ENCODE results near the gene ATP6V1F.
A peak's percentile ranks its signal among the peaks of the same experiment; 100 is the strongest.

The ATP6V1F gene

DNA sequence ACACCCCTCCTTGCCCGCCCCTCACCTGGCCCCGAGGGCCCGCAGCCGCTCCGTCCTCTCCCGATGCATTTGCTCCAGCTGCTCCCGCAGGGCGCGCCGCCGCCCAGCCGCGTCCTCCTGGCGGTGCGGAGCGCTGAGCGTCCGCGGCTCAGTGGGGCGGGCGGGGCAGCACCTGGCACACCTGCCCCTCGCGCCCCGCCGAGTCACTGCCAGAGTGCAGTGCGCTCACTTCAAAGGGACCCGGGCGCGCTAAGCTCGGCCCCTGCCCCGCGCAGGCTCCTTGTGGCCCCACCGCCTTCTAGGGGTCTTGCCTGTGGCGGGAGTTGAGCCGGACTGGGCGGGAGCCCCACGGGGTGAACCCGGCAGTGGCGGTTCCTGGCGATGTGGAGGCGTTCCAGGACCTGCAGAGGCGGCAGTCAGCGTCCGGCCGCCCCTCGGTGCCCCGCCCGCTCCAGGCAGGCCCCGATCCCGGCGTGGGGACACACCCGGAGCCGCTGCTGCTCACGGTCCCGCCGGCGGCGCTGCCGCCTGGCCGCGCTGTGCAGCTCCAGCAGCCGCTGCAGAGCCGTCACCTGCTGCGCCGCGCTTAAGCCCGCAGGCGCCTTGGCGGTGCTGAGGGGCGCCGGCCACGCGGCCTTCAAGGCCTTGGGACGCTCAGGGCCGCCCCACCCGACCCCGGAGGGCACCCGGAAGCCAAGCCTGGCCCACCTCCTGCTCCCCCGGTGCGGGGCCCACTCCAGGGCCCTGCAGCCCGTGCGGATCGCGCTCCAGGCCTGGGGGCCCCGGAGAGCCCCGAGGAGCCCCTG, 6.7 kb downstream of the ATP6V1F start:
- peak; percentile 50 for DNase-seq

DNA sequence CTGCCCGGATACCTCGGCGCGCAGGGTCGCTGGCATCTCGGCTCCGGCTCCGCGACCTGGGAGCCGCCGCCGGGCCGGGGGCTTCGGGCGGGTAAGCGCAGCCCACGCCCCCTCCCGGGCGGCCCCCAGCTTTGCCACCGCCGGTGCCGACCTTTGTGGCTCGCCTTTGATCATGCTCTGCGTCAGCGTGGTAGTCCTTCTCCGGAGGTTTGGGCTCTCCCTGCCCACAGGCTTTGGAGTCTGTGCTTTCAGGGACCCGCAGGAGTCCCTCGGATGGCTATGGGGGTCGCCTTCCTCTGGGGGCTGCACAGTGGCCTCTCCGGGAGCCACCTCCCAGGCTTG, 7.3 kb downstream of the ATP6V1F start:
- peak; percentile 33 for DNase-seq

DNA sequence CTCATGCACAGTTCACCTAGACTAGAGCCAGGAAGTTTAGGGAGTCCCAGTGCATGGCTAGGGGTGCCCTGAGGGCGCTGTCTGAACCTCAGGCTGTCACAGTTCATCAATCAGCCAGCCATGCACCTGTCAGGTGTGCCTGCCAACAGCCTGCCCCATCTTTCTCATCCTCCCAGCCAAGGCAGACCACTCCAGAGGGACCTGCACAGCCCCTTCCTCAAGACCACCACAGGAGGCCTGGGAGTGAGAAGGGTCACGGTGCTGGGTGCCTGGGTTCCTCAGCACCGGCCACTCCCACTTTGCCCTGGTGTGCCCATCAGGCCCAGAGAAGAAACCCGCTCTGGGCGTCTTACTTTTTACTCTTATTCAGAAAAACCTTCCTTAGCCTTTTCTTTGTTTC, 8.4 kb downstream of the ATP6V1F start:
- DNase-seq = no peak

GRCh38 chr7:128872394-128872824, 9.8 kb downstream of the ATP6V1F start:
- DNase-seq = no peak

GRCh38 chr7:128873234-128873633, 10.6 kb downstream of the ATP6V1F start:
- DNase-seq = no peak

DNA sequence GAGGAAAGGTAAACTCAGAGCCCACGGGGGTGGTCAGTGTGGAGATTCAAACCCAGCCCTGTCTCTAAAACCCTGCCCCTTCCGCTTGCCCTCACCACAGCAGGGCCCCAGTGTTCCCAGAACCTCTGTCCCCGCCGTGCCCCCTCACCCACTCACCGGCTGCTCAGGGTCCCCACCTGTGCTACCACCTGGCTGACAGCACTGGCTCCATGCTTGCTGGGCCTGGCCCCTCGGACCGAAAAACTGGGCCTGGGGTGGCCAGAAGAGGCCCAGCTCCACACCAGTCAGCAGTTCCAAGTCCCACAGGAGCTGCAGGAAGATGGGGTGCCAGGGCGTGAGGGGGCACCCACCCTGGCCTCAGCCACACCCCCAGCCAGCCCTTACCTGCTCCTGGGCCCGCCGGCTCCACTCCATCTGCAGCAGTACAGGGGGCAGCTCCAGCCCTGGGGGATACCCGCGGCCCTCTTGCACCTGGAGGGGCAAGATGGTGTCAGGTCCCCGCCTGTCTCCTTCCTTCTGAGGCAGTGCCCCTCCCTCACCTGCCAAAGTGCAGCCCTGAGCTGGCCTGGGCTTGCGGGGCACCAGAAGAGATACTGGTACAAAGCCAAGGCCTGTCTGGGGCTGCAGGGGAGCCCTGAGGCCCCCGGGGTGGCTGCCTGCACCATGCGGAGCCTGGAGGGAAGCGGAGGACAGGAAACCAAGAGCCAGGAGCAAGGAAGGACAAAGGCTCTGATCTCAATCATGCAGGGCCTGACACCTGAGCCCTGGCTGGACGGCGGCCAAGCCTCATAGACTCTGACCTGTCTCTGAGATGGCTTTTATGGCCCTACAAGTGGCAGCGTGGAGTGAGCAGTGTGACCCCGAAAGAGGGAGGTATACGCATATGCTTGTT, 11.7 kb downstream of the ATP6V1F start:
- DNase-seq = no peak

- no peak for DNase-seq
Measured at GRCh38 chr7:128875523-128875948, 12.9 kb downstream of the ATP6V1F start.

DNA sequence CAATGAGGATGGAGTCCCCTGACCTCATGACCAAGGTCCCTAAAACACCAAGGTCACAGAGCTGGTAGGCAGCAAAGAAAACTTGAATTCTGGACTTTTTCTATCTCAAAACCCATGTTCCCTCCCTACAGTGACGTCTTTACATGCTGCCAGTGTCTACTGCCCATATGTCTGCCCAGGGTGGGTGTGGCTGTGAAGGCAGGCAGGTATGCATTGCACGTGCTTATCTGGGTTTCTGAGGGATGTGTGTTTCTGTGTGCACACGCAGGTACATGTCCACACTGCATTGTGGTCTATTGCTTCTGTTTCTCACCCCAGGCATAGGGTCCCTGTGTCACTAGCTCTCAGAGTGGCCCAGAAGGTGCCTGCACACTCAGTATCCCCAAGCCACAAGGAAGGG, 13.5 kb downstream of the ATP6V1F start:
- DNase-seq = no peak

DNA sequence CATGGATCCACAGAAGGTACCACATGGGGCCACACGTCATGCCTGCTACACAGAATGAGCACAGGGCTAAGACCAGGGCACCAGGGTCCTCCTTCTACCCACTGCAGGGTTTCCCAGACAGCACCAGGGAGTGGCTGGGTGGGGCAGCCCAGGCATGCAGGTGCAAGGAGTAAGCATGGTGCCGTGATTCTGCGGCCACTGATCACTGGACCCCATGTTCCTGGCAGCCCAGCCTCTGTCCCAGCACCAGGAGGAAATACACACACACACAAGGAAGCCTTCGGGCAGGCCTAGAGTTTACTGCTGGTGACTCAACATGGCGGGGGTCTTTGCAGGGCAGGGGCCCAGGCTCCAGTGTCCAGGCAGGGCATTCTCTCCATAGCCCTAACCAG, 13.9 kb downstream of the ATP6V1F start:
- no peak for DNase-seq

GRCh38 chr7:128876978-128877755, 14.5 kb downstream of the ATP6V1F start:
- DNase-seq = no peak

GRCh38 chr7:128877756-128878120, 15.1 kb downstream of the ATP6V1F start:
- DNase-seq = no peak

DNA sequence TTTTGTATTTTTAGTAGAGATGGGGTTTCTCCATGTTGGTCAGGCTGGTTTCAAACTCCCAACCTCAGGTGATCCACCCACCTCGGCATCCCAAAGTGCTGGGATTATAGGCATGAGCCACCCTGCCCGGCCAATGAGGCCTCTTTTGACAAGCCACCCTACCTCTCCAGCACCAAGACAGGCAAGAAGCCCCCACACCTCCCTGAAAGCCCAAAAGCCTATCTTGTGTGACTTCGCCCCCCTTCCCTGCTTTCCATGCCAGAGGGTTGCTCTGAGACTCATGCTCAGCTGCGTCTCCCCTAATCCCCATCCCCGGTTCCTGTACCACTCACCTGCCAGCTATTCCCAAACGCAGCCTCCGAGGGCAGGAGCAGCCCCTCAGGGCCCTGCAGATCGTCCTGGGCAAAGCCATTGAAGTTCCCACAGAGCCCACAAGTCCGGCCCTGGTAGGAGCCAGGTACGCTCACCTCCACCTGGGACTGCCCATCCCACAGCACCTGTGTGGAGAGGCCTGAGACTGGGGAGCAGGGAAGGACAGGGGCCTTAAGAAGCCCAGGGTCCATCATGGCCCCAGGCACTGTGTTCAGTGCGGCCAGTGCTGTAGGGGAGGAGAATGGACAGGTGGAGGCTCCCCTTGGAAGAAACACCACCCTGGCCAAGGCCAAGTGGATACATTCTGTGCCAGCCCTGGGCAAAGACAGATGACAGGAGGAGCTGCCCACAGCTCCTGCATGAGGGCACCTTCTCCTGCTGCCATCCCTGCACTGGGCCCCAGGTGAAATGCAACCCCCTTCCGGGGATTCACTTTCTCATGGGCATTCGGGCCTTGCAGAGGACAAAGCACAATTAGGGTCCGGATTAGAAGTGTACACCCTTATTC, 15.8 kb downstream of the ATP6V1F start:
- DNase-seq = no peak

GRCh38 chr7:128879461-128879938, 16.8 kb downstream of the ATP6V1F start:
- no peak for DNase-seq

DNA sequence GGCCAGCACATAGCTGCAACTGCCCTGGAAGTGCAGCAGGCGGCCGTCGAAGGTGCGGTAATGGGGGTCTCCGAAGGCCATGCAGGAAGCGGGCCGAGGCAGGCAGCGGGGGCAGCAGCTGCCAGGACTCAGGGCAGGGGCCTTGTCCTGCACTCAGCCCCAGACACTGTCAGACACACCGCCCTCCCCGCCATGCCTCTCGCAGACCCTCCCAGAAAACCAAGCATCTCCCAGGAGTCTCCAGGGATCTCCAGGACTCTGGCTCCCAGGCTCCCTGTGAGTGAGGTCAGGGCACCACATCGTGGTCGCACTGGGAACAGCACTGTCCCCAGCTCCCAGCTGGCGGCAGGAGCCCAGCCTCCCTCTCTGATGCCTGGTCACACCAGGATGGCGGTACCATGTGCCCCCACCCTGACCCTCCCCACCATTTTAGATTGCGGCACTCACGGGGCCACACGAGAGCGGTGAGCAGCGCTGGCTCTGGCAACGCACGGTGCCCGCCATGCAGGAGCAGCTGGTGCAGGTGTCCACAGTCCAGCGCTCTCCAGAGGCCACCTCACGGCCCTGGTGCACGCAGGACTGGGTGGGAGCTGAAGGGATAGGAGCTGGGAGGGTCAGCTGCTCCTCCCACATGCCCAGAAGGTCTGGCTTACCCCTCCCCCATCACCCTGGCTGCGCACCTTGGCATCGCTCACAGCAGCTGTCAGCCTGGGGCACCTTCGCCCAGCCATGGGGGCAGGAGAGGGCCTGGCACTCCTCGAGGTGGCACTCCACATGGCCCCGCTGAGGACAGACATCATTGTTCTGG, 17.5 kb downstream of the ATP6V1F start:
- DNase-seq = no peak

DNA sequence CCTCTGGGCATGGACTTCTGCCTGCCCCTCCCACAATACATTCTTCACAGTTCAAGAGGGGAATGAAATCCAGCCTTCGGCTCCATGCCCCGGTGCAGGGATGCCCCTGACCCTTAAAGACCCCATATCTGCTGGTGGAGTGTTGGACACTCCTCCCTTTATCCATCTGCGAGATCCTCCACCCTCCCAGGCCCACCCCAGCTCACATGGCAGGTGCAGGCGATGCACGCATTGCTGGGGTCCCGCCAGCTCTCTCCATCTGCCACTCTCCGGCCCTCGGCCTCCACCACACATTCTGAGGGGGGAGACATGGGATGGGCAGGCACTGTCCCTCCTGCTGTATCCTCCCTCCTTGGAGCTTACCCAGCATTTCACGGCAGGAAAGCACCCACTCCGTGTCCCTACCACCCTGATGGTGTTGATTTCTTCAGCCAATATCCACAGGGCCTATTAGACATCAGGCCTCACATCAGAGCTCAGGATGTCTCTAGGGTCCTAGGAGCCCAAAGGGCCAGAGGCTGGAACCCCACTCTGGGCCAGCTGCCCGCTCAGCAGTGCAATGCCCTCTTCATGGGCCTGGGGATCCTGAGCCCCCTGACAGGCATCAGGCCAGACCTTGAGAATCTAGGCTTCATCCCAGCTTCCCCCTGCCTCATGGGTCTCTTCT, 18.3 kb downstream of the ATP6V1F start:
- DNase-seq = no peak

DNA sequence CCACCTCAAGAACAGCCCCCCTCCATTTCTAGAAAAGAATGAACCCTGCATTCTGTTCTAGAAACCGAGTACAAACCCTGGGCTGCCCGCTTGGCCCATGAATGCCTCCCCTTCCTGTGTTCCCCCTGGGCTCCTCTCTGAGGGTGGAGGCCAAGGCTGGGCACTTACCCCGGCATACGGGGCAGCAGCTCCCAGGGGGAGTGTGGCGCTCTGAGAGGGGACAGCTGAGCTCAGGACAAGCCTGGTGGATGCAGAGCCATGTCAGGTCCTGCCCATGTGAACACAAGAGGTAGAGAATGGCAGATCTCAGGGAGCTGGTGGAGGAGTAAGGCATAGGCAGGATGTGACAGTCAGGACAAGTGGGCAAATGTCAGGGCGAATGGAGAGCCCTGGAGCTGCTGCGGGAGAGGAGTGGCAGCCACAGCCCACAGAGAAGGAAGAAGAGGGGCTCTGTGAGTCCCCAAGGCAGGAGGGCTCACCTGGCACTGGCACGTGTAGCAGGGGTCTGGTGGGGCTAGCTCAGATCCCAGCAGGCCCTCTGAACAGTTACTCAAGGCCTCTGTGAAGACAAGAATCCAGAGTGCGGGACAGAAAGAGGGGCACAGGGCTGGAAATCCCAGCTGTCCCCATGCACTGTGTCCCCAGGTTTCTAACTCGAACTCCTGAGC, 18.9 kb downstream of the ATP6V1F start:
- DNase-seq = no peak

DNA sequence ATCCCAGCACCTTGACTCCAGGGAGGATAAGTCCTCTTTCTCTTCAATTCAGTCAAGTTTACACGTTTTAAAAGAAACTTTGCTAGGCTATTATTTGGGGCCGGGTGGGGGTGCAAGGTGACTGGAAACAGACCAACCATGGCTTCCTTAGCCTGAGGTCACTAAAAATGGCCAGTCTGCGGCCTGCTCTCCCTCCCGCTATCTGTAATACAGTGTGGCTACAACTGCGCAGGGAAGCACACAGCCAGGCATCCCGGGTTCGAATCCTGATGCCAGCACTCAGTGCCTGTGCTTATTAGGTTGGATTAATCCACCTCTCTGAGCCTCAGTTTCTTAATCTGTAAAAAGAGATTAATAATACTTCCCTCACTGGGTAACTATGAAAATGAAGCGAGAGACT, 19.5 kb downstream of the ATP6V1F start:
- no peak for DNase-seq

DNA sequence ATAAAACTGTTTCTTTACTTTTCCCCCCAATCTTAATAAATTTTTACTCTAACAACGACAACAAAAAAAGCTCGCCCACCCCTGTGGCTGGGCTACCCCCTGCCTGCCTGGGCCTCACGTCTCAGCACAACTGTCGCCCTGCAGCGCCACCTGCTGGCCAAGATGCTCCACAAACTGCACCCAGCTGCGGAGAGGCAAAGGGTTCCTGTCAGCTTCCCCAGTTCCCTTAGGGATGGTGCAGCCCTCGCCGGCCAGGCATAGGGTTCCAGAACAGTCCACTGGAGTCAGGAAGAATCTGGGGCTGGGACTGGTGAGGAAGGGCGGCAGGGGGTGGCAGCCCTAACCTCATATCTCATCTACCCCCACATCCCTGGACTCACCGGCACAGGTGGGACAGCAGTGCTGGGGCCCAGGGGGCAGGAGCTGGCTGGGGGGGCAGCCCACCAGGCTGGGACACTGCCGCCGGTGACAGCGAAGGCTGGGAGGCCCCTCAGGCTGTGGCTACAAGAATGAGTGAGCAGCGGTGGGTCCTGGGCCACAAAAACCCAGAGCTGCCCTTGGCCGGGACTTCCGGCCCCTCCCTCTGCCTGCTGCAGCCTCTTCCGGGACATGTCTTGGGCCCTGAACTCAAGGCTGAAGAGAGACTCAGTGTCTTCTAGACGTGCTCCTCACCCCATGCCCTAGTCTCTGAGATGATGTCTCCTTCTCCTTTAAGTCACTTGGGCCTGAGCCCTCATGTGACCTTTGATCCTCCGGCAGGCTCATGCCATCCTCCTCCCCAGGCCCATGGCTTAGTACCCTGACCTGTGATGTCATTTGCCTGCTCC, 21.2 kb downstream of the ATP6V1F start:
- peak; percentile 86 for DNase-seq

All from activated naive CD4-positive, alpha-beta T cell treated with anti-CD3 and anti-CD28 coated beads, Interleukin-2, amount 50 U/mL, for 16 hours (primary cell).